Stimulated activated CD4-positive, alpha-beta T cell treated with anti-CD3 and anti-CD28 coated beads, Interleukin-15, amount 100 ng/mL, for 24 hours (primary cell): ENCODE data around the gene ITIH5.

Source experiments
- DNase-seq: peaks from one replicate; pipeline ENCODE4 v3.0.0-alpha.2; 2020

ITIH5 gene

GRCh38 chr10:7545261-7545660 is 121.5 kb downstream of the ITIH5 start:
- no peak for DNase-seq

GRCh38 chr10:7544203-7544602 is 122.6 kb downstream of the ITIH5 start:
- DNase-seq: no peak

- no peak for DNase-seq
Observed at GRCh38 chr10:7542189-7542914, 124.4 kb downstream of the ITIH5 start.

GRCh38 chr10:7541137-7542087 is 125.4 kb downstream of the ITIH5 start:
- DNase-seq: no peak

GRCh38 chr10:7538970-7539654 is 127.7 kb downstream of the ITIH5 start:
- DNase-seq: no peak

GRCh38 chr10:7537126-7537525 is 129.6 kb downstream of the ITIH5 start:
- no peak for DNase-seq

GRCh38 chr10:7534480-7534852 is 132.3 kb downstream of the ITIH5 start:
- DNase-seq: no peak

- no peak for DNase-seq
Observed at GRCh38 chr10:7533657-7534479, 132.9 kb downstream of the ITIH5 start.

GRCh38 chr10:7532723-7533498 is 133.9 kb downstream of the ITIH5 start:
- no peak for DNase-seq

GRCh38 chr10:7529638-7530037 is 137.1 kb downstream of the ITIH5 start:
- no peak for DNase-seq

- DNase-seq: no peak
Observed at GRCh38 chr10:7527468-7527867, 139.3 kb downstream of the ITIH5 start.

- no peak for DNase-seq
Observed at GRCh38 chr10:7526017-7526400, 140.8 kb downstream of the ITIH5 start.

- DNase-seq: peak; percentile 70
Observed at GRCh38 chr10:7525314-7526016, 141.3 kb downstream of the ITIH5 start.

- DNase-seq: no peak
Observed at GRCh38 chr10:7523656-7524055, 143.1 kb downstream of the ITIH5 start.

GRCh38 chr10:7520507-7521485 is 146.0 kb downstream of the ITIH5 start:
- no peak for DNase-seq

- no peak for DNase-seq
Observed at GRCh38 chr10:7519351-7519750, 147.4 kb downstream of the ITIH5 start.

- no peak for DNase-seq
Observed at GRCh38 chr10:7518693-7519092, 148.1 kb downstream of the ITIH5 start.

- no peak for DNase-seq
Observed at GRCh38 chr10:7515439-7515838, 151.3 kb downstream of the ITIH5 start.

GRCh38 chr10:7513936-7514335 is 152.8 kb downstream of the ITIH5 start:
- DNase-seq: no peak

- DNase-seq: no peak
Observed at GRCh38 chr10:7513455-7513854, 153.3 kb downstream of the ITIH5 start.
